Inflammatory macrophage treated with lipopolysaccharide for 1 hour (primary cell): Measurements from ENCODE around the gene FAM217B.
A peak's percentile ranks its signal among the peaks of the same experiment; 100 is the strongest.

ENCODE experiments used
- DNase-seq, 2 donors: peaks; one replicate each; pipeline ENCODE4 v3.0.0-alpha.2; 2020 to 2022

The FAM217B gene

GRCh38 chr20:59983076-59983475, 42.9 kb downstream of the FAM217B start:
- no peak for DNase-seq

GRCh38 chr20:59984541-59984940, 44.4 kb downstream of the FAM217B start:
- DNase-seq, result peak; percentile 38 to 59

- DNase-seq, result no peak
Observed at GRCh38 chr20:59985164-59985563, 45.0 kb downstream of the FAM217B start.

- no peak for DNase-seq
Observed at GRCh38 chr20:59985864-59986263, 45.7 kb downstream of the FAM217B start.

GRCh38 chr20:59987135-59987534, 46.9 kb downstream of the FAM217B start:
- DNase-seq, result no peak

GRCh38 chr20:59988141-59988540, 48.0 kb downstream of the FAM217B start:
- DNase-seq, result no peak

- no peak for DNase-seq
Observed at GRCh38 chr20:59992526-59993084, 52.4 kb downstream of the FAM217B start.

- no peak for DNase-seq
Observed at GRCh38 chr20:59993736-59994430, 53.7 kb downstream of the FAM217B start.

- DNase-seq, result peak; percentile 73 to 90
Observed at GRCh38 chr20:59994697-59995122, 54.5 kb downstream of the FAM217B start.

- DNase-seq, result no peak
Observed at GRCh38 chr20:59996108-59996507, 55.9 kb downstream of the FAM217B start.

GRCh38 chr20:59997896-59998295, 57.7 kb downstream of the FAM217B start:
- DNase-seq, result no peak
